ENCODE results near the gene RAB3C.
A peak's percentile ranks its signal among the peaks of the same experiment; 100 is the strongest.

GRCh38 chr5:58891086-58891970 is 308.5 kb downstream of the RAB3C start:
- TF ChIP-seq CTCF (IDR thresholded peaks at IDR 0.05; ENCODE audit: insufficient read depth, low read depth, low read length) (peak; percentile 90), EZH2 (IDR thresholded peaks at IDR 0.05; ENCODE audit: insufficient read depth, low read length) (no peak)
